Amniotic stem cell (primary cell): Measurements from ENCODE around the gene NTRK3.

Source experiments
- DNase-seq: peaks from one replicate; lab custom pipeline; 2025; lab: John Stamatoyannopoulos, UW

Gene NTRK3

GRCh38 chr15:88256279-88257230, at the start of gene NTRK3:
TSS of gene NTRK3 (minus strand) at chr15:88256739. CDS start at chr15:88256153, 586 bp downstream.
- DNase-seq = no peak

- DNase-seq = no peak
Observed at GRCh38 chr15:88303395-88303794, 46.9 kb upstream of the NTRK3 start.

GRCh38 chr15:88302373-88302772, 45.8 kb upstream of the NTRK3 start:
- DNase-seq = no peak

- no peak for DNase-seq
Observed at GRCh38 chr15:88301311-88301710, 44.8 kb upstream of the NTRK3 start.

- no peak for DNase-seq
Observed at GRCh38 chr15:88300861-88301260, 44.3 kb upstream of the NTRK3 start.

GRCh38 chr15:88300089-88300488, 43.5 kb upstream of the NTRK3 start:
- no peak for DNase-seq

- DNase-seq = no peak
Observed at GRCh38 chr15:88299497-88299896, 43.0 kb upstream of the NTRK3 start.

- no peak for DNase-seq
Observed at GRCh38 chr15:88288661-88289060, 32.1 kb upstream of the NTRK3 start.

- DNase-seq = no peak
Observed at GRCh38 chr15:88288206-88288605, 31.7 kb upstream of the NTRK3 start.

- DNase-seq = no peak
Observed at GRCh38 chr15:88284318-88284998, 27.9 kb upstream of the NTRK3 start.

- DNase-seq = no peak
Observed at GRCh38 chr15:88282614-88283013, 26.1 kb upstream of the NTRK3 start.

GRCh38 chr15:88276821-88277410, 20.4 kb upstream of the NTRK3 start:
- DNase-seq = no peak

- DNase-seq = no peak
Observed at GRCh38 chr15:88275804-88276203, 19.3 kb upstream of the NTRK3 start.

GRCh38 chr15:88274553-88275460, 18.3 kb upstream of the NTRK3 start:
- peak; percentile 4 for DNase-seq

GRCh38 chr15:88272421-88272820, 15.9 kb upstream of the NTRK3 start:
- DNase-seq = no peak

- no peak for DNase-seq
Observed at GRCh38 chr15:88269356-88270062, 13.0 kb upstream of the NTRK3 start.

GRCh38 chr15:88267720-88268119, 11.2 kb upstream of the NTRK3 start:
- no peak for DNase-seq

- DNase-seq = no peak
Observed at GRCh38 chr15:88266170-88266569, 9.6 kb upstream of the NTRK3 start.

GRCh38 chr15:88264622-88265021, 8.1 kb upstream of the NTRK3 start:
- no peak for DNase-seq

GRCh38 chr15:88262064-88262463, 5.5 kb upstream of the NTRK3 start:
- no peak for DNase-seq

- DNase-seq = no peak
Observed at GRCh38 chr15:88258093-88258641, 1.6 kb upstream of the NTRK3 start.
